OCI-LY7 (cell line): ENCODE results near the gene RAD51B. TPM values are rescaled to one million over a fixed set of nuclear protein-coding genes. Genes with fewer than 3 reads are reported as not detected.

Experiments used
- BruUV-seq: library from RNA; stranded (reverse); fragments of 400-500 nt; replicated peaks from 2 replicates; lab custom pipeline; 2021; lab: Mats Ljungman, UMichigan
- CTCF ChIA-PET: fragments of 300-600 bp; sonication (Branson Sonifier 250); formaldehyde crosslinking; loops from one replicate; lab custom pipeline; 2022; ENCODE audit warnings: antibody characterized with exemption; ENCODE audit not compliant: unreplicated experiment; lab: Charles Lee
- POLR2A ChIA-PET: fragments of 300-600 bp; sonication (Branson Sonifier 250); formaldehyde crosslinking; loops from one replicate; lab custom pipeline; 2022; ENCODE audit warnings: antibody characterized with exemption; lab: Charles Lee
- DNase-seq: peaks from one replicate; pipeline ENCODE4 v3.0.0-alpha.2; 2015; ENCODE audit warnings: low spot score
- H2AFZ ChIP-seq: fragments of 200-600 bp; sonication (generic), shearing (Covaris generic); 2 replicates; pipeline ENCODE4 v1.6.1; 2014; ENCODE audit warnings: mild to moderate bottlenecking, antibody characterized with exemption, low read length, moderate library complexity
- H3K27ac ChIP-seq: fragments of 200-600 bp; sonication (generic); 2 replicates; pipeline ENCODE4 v1.5.1; 2014; ENCODE audit warnings: mixed run types, low read depth, mild to moderate bottlenecking, moderate library complexity, low read length, inconsistent platforms; ENCODE audit not compliant: poor library complexity, severe bottlenecking
- H3K36me3 ChIP-seq: fragments of 200-600 bp; sonication (generic); 2 replicates; pipeline ENCODE4 v1.6.1; 2014; ENCODE audit warnings: mild to moderate bottlenecking, antibody characterized with exemption, low read length, moderate library complexity, mixed read lengths; ENCODE audit not compliant: insufficient read depth
- H3K4me1 ChIP-seq: fragments of 200-600 bp; sonication (generic); 2 replicates; pipeline ENCODE4 v1.5.1; 2014; ENCODE audit warnings: mild to moderate bottlenecking, low read length; ENCODE audit not compliant: insufficient read depth, poor library complexity, severe bottlenecking
- H3K4me2 ChIP-seq: fragments of 200-600 bp; sonication (generic); 2 replicates; pipeline ENCODE4 v1.6.1; 2014; ENCODE audit warnings: mild to moderate bottlenecking, low read length
- H3K4me3 ChIP-seq: fragments of 200-600 bp; sonication (generic); 2 replicates; pipeline ENCODE4 v1.5.1; 2014; ENCODE audit warnings: mild to moderate bottlenecking, low read depth, low read length; ENCODE audit not compliant: poor library complexity, severe bottlenecking
- H3K79me2 ChIP-seq: fragments of 200-600 bp; sonication (generic); 2 replicates; pipeline ENCODE4 v1.6.1; 2016; ENCODE audit warnings: low read depth, mild to moderate bottlenecking, low read length, moderate library complexity, mixed read lengths; ENCODE audit not compliant: insufficient read depth
- H3K9me2 ChIP-seq: fragments of 200-600 bp; sonication (generic); 2 replicates; pipeline ENCODE4 v1.6.1; 2016; ENCODE audit warnings: mild to moderate bottlenecking, low read length, mixed read lengths; ENCODE audit not compliant: insufficient read depth
- H3K9me3 ChIP-seq: fragments of 200-600 bp; sonication (generic); 2 replicates; pipeline ENCODE4 v1.6.1; 2014; ENCODE audit warnings: mild to moderate bottlenecking, mixed run types, low read length, mixed read lengths
- H4K20me1 ChIP-seq: fragments of 200-600 bp; sonication (generic); 2 replicates; pipeline ENCODE4 v1.6.1; 2014; ENCODE audit warnings: mild to moderate bottlenecking, antibody characterized with exemption, low read length, moderate library complexity, mixed read lengths; ENCODE audit not compliant: insufficient read depth
- CTCF ChIP-seq: fragments of 200-600 bp; sonication (generic); conservative IDR thresholded peaks from 2 replicates; pipeline ENCODE4 v1.5.1; 2014; ENCODE audit warnings: mild to moderate bottlenecking, antibody characterized with exemption, low read length, moderate library complexity, mixed read lengths
- EZH2phosphoT487 ChIP-seq: fragments of 200-600 bp; sonication (generic); IDR thresholded peaks from 2 replicates; pipeline ENCODE4 v1.6.1; 2018; ENCODE audit warnings: low read depth, borderline replicate concordance, mild to moderate bottlenecking, mixed run types, antibody characterized with exemption, low read length, moderate library complexity, mixed read lengths
- intact Hi-C: fragments of 100-400 bp; cut with micrococcal nuclease; formaldehyde crosslinking; loops from one replicate; pipeline ENCODE4 v1.10.0; 2022; ENCODE audit not compliant: unreplicated experiment
- total RNA-seq, 2 experiments: library from RNA; depleted of rRNA in 1 of 2; stranded (reverse); fragments of >200 nt in 1 of 2; shearing (Covaris generic) in 1 of 2; gene quantifications; 2 replicates each; pipeline ENCODE4 v1.2.3, GENCODE V29; 2014 to 2022

The RAD51B gene
- total RNA-seq, 2 experiments from 2014 or later = 41.4 to 89.9 TPM

DNA sequence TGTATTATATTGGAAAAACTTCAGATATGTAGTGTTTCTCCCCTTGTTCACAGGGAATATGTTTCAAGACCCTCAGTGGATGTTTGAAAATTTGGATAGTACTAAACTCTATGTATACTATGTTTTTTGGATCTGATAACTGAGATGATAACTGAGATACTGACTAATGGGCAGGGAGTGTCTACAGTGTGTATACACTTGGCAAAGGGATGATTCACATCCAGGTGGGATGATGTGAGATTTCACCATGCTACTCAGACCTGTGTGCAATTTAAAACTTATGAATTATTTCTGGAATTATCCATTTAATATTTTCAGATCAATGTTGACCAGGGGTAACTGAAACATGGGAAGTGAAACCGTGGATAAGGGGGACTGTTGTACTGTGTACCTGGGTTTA is 13.8 kb downstream of the RAD51B start:
- no TSS peak for BruUV-seq
- H3K79me2 ChIP-seq = no peaks in the 10 kb centered on the region
- TF ChIP-seq EZH2phosphoT487 (no peak), CTCF (no peak)
- POLR2A ChIA-PET = no interaction called here
- H3K4me1 ChIP-seq = no peaks in the 10 kb centered on the region
- no peak overlapping the region for H3K4me3 ChIP-seq
- intact Hi-C loops = loop anchor here (10.0 kb wide), 1 partner anchor 991 kb away; no protein-coding TSS in a partner anchor
- H3K36me3 ChIP-seq = peaks cover 47% of the 10 kb centered on the region
- CTCF ChIA-PET = no interaction called here
- peaks cover 5% of the 10 kb centered on the region; the same call in 1 of the 2 replicates for H3K9me3 ChIP-seq
- no peaks in the 10 kb centered on the region for H4K20me1 ChIP-seq
- no peaks in the 10 kb centered on the region for H3K9me2 ChIP-seq
- H2AFZ ChIP-seq = no peak overlapping the region
- no peak overlapping the region for H3K4me2 ChIP-seq
- DNase-seq = no peak
- H3K27ac ChIP-seq = no peak overlapping the region

DNA sequence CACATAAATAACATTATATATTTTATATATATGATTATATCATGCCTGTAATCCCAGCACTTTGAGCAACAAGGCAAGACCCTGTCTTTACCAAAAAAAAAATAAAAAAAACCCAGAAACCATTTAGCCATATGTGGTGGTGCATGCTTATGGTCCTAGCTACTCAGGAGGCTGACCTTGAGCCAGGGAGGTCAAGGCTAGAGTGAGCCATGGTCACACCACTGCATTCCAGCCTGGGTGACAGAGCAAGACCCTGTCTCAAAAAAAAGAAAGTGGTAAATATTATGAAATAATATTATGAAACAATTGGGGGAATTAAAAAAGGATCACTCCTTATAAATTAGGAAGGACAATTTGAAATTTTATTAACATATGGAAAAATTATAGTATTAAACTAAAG is 16.0 kb downstream of the RAD51B start:
- Histone ChIP-seq H4K20me1 (no peaks in the 10 kb centered on the region), H3K9me2 (no peaks in the 10 kb centered on the region), H3K4me3 (no peak overlapping the region), H3K27ac (no peak overlapping the region), H3K9me3 (no peaks in the 10 kb centered on the region), H3K79me2 (no peaks in the 10 kb centered on the region), H3K4me1 (no peaks in the 10 kb centered on the region), H2AFZ (no peak overlapping the region), H3K4me2 (no peak overlapping the region), H3K36me3 (peaks cover 36% of the 10 kb centered on the region)
- no TSS peak for BruUV-seq
- ChIA-PET POLR2A (interaction anchor here (0.7 kb wide), 1 partner anchor 9 kb away, joined by 3 read pairs; no protein-coding TSS in a partner anchor), CTCF (no interaction called here)
- intact Hi-C loops = loop anchor here (5.0 to 10.0 kb wide), 2 partner anchors 107 to 989 kb away; no protein-coding TSS in a partner anchor
- no peak for DNase-seq
- TF ChIP-seq CTCF = no peak
- no peak for TF ChIP-seq EZH2phosphoT487

- H3K4me3 ChIP-seq = no peak overlapping the region
- H3K9me2 ChIP-seq = no peaks in the 10 kb centered on the region
- no peak overlapping the region for H3K4me2 ChIP-seq
- H3K9me3 ChIP-seq = no peaks in the 10 kb centered on the region
- H2AFZ ChIP-seq = no peak overlapping the region
- H3K36me3 ChIP-seq = peaks cover 33% of the 10 kb centered on the region
- intact Hi-C loops = loop anchor here (5.0 to 10.0 kb wide), 2 partner anchors 105 to 988 kb away; no protein-coding TSS in a partner anchor
- BruUV-seq = no TSS peak
- no peak for TF ChIP-seq EZH2phosphoT487
- TF ChIP-seq CTCF = peak; percentile 90
- H3K27ac ChIP-seq = no peak overlapping the region
- H4K20me1 ChIP-seq = no peaks in the 10 kb centered on the region
- ChIA-PET POLR2A (interaction anchor here (0.7 to 1.0 kb wide), 2 partner anchors 12 to 39 kb away, joined by 3 read pairs; no protein-coding TSS in a partner anchor), CTCF (no interaction called here)
- H3K4me1 ChIP-seq = no peaks in the 10 kb centered on the region
- H3K79me2 ChIP-seq = no peaks in the 10 kb centered on the region
- DNase-seq = peak; percentile 79
Observed at GRCh38 chr14:67837011-67837624, 17.5 kb downstream of the RAD51B start.
